Measurements from ENCODE around the gene HOMER2.
"Not testable (repeated sequence)": the region's sequence is repeated elsewhere in the genome, so short reads cannot be mapped to it uniquely, and the experiment has no call there.

Gene HOMER2

DNA sequence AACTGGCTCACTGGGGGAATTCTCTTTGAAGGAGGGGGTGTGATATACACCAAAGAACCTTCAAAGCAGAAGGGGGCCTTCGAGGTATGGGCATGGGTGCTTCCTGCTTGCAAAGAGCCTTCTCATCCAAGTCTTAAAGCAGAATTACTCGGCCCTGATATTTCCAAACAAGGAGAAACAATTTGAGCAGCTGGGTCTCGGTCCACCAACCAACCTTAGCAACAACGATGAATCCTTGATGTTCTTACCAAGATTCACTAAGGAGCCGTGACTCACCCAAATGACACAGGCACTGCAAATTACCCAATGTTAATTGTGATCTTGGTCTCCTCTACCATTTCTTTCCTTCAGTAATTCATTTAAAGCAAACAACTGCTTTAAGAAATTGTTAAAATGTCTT, 7.7 kb downstream of the HOMER2 start:
- TF ChIP-seq, protein P1, sequence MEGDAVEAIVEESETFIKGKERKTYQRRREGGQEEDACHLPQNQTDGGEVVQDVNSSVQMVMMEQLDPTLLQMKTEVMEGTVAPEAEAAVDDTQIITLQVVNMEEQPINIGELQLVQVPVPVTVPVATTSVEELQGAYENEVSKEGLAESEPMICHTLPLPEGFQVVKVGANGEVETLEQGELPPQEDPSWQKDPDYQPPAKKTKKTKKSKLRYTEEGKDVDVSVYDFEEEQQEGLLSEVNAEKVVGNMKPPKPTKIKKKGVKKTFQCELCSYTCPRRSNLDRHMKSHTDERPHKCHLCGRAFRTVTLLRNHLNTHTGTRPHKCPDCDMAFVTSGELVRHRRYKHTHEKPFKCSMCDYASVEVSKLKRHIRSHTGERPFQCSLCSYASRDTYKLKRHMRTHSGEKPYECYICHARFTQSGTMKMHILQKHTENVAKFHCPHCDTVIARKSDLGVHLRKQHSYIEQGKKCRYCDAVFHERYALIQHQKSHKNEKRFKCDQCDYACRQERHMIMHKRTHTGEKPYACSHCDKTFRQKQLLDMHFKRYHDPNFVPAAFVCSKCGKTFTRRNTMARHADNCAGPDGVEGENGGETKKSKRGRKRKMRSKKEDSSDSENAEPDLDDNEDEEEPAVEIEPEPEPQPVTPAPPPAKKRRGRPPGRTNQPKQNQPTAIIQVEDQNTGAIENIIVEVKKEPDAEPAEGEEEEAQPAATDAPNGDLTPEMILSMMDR (IDR thresholded peaks at IDR 0.05; ENCODE audit: low read depth, low read length, missing control alignments), result no peak
- H3K4me3 ChIP-seq (replicated peaks; ENCODE audit: low read depth, low read length), result no peak overlapping the region
- no peak for DNase-seq (ENCODE audit: extremely low read depth, low read depth)

DNA sequence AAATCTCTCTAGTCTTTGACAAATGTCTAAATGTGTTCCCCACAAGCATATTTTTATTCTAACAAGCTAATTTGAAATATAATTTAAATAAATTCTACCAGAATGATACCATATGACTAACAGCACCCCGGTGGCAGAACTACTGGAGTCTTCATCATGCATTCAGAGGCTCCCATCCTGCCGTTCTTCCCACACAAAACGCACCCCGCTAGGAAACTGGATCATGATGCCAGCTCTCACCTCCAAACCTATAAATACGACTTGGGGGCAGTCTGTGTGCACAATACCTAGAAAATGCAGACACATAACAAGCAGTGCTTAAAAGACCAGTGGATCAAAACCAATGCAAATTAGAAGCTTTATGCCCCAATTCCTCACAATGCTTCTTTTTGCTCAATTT, 8.5 kb downstream of the HOMER2 start:
- TF ChIP-seq, protein P1 (IDR thresholded peaks at IDR 0.05; ENCODE audit: low read depth, low read length, missing control alignments), result no peak
- DNase-seq (ENCODE audit: extremely low read depth, low read depth), result no peak
- no peak overlapping the region for H3K4me3 ChIP-seq (replicated peaks; ENCODE audit: low read depth, low read length)

DNA sequence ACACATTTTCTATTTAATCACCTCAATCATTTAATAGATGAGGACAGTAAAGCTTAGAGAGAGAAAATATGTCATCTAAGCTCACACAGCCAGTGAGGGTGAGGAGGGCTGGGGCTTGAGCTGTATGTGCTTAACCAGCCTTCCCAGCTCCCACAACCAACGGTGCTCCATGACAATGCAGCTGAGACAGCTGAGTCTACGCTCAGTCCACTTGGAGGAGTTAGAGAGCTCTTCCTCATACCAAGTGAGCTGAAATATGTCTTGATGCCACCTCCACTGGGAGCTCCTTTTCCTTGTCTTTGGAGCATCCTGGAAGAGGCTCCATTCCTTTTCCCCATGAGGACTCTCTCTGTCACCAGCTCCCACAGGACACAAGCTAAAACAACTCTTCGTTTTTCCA, 9.3 kb downstream of the HOMER2 start:
- no peak overlapping the region for H3K4me3 ChIP-seq (replicated peaks; ENCODE audit: low read depth, low read length)
- TF ChIP-seq, protein P1 (IDR thresholded peaks at IDR 0.05; ENCODE audit: low read depth, low read length, missing control alignments), result no peak
- no peak for DNase-seq (ENCODE audit: extremely low read depth, low read depth)

DNA sequence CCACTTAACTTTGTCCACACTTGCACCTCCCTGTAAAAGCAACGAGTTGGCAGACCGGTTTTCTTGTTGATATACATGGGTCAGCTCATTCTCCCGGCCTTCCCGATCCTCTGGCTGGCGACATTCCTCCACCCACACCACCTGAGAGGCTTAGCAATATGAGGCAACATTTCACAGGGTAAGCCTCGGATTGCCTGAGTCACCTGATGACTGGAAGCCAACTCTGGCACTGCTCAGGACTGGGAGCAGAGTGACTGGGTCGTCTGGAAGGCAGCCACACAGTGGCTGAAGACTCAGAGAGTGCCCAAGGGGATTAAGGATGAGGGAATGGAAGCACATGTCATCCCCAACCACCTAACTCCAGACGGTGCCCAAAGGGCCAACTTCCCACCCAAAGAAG, 9.8 kb downstream of the HOMER2 start:
- TF ChIP-seq, protein P1 (IDR thresholded peaks at IDR 0.05; ENCODE audit: low read depth, low read length, missing control alignments), result no peak
- H3K4me3 ChIP-seq (replicated peaks; ENCODE audit: low read depth, low read length), result no peak overlapping the region
- DNase-seq (ENCODE audit: extremely low read depth, low read depth), result no peak

DNA sequence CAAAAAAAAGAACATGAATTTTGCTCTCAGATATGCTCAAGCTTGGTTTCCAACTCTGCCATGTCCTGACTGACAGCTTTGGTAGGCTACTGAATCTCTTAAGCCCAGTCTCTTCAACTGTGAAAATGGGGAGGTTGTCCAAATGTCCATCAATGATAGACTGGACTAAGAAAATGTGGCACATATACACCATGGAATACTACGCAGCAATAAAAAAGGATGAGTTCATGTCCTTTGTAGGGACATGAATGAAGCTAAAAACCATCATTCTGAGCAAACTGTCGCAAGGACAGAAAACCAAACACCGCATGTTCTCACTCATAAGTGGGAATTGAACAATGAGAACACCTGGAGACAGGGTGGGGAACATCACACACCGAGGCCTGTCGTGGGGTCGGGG, 12.8 kb downstream of the HOMER2 start:
- DNase-seq (ENCODE audit: extremely low read depth, low read depth); H3K4me3 ChIP-seq (replicated peaks; ENCODE audit: low read depth, low read length): not testable (repeated sequence)

DNA sequence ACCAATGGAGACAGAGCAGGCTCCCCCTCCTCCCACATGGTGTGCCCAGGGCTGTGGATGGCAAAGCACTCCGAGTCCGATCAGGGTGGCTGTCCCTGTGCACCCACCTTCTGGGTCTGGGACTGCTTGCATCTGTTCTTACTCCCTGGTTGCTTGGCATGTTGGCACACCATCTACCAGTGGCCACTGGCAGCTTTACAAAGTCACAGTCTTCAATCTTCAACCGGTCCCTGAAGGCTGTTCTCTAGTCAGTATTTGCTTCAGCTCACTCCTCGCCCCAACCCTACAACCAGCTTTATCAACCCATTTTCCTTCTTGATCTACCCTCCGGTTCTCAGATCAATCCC, 14.8 kb downstream of the HOMER2 start:
- DNase-seq (ENCODE audit: extremely low read depth, low read depth), result no peak
- no peak overlapping the region for H3K4me3 ChIP-seq (replicated peaks; ENCODE audit: low read depth, low read length)
- TF ChIP-seq, protein P1 (IDR thresholded peaks at IDR 0.05; ENCODE audit: low read depth, low read length, missing control alignments), result no peak

DNA sequence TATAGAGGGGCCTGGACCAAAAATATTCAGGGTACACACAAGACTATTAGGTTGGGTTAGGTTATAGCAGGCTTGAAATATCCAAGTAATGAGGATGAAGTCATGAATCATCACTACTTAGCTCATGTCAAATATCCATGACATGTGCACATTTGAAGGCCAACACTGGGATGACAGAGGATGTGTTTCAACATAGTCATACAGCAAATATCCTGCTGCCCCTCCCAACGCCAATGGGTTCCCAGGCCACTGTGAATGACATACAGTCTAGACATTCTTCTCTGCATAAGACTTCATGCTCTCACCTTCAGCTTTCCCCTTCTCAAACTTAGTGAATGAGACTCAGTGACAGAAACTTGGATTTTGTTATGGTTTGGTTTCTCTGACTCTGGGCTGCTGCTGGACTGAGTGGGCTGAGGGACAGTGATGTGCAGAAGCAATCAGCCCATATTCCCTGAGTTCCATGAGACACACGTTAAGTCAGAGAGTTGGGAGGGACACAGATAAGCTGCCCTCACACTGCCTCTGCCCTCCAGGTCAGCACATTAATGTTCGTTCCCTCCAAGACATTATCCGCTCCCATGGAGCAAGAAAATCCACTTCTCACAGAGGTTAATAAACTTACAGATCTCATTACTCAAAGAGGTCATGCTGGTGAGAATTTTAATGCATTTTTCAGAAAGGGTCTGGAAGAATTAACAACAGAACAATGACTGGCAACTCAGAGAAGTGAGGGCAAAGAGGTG, 15.4 kb downstream of the HOMER2 start:
- no peak overlapping the region for H3K4me3 ChIP-seq (replicated peaks; ENCODE audit: low read depth, low read length)
- TF ChIP-seq, protein P1 (IDR thresholded peaks at IDR 0.05; ENCODE audit: low read depth, low read length, missing control alignments), result no peak
- DNase-seq (ENCODE audit: extremely low read depth, low read depth), result no peak

Data from HFF-Myc (cell line).